ENCODE data around the gene FOXM1. TPM values are rescaled to one million over a fixed set of nuclear protein-coding genes. Genes with fewer than 3 reads are reported as not detected.

FOXM1 gene
- total RNA-seq, 1 donor from 2014 or later: 38.2 TPM

DNA sequence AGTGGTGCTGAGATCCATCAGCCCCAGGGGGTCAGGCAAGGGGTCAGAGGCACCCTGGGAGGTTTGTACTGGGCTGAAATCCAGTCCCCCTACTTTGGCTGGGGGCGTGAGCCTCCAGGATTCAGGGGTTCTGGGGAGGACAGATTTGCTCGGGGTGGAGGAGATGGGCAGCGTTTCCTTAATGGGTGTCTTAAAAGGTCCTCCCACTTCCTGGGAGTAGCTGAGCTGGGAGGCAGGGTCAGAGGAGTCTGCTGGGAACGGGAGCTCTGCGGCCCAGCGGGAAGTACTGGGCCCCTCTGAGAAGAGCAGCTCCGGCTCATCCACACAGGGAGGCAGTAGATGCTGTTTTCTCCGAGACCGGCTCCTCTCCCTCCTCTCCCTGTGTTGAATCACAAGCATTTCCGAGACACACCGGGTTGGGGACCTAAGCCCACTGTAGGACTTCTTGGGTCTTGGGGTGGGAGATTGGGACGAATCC, 18.0 kb downstream of the FOXM1 start:
- Mint-ChIP-seq H3K36me3 (peaks cover 34% of the 10 kb centered on the region), H3K4me3 (no peak overlapping the region), H3K9me3 (no peaks in the 10 kb centered on the region), H3K27ac (no peak overlapping the region), H3K4me1 (peaks cover 17% of the 10 kb centered on the region), H3K27me3 (ENCODE audit: insufficient read depth, low read depth) (peaks cover 9% of the 10 kb centered on the region)
- peaks cover 36% of the 10 kb centered on the region for H3F3A ChIP-seq (ENCODE audit: low read depth)
- H3K4me3 ChIP-seq: no peak overlapping the region
- no peak overlapping the region for H3K4me2 ChIP-seq
- peaks cover 25% of the 10 kb centered on the region for H4K20me1 ChIP-seq (ENCODE audit: low read depth)
- H3K9me3 ChIP-seq (ENCODE audit: low read depth): no peaks in the 10 kb centered on the region
- H3K36me3 ChIP-seq: peaks cover 15% of the 10 kb centered on the region
- DNase-seq (ENCODE audit: low spot score): no peak
- peaks cover 5% of the 10 kb centered on the region for H3K27me3 ChIP-seq
- TF ChIP-seq EZH2phosphoT487 (IDR thresholded peaks at IDR 0.05) (no peak), EZH2 (IDR thresholded peaks at IDR 0.05) (no peak)
- TF ChIP-seq, protein P1, sequence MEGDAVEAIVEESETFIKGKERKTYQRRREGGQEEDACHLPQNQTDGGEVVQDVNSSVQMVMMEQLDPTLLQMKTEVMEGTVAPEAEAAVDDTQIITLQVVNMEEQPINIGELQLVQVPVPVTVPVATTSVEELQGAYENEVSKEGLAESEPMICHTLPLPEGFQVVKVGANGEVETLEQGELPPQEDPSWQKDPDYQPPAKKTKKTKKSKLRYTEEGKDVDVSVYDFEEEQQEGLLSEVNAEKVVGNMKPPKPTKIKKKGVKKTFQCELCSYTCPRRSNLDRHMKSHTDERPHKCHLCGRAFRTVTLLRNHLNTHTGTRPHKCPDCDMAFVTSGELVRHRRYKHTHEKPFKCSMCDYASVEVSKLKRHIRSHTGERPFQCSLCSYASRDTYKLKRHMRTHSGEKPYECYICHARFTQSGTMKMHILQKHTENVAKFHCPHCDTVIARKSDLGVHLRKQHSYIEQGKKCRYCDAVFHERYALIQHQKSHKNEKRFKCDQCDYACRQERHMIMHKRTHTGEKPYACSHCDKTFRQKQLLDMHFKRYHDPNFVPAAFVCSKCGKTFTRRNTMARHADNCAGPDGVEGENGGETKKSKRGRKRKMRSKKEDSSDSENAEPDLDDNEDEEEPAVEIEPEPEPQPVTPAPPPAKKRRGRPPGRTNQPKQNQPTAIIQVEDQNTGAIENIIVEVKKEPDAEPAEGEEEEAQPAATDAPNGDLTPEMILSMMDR (IDR thresholded peaks at IDR 0.05): no peak
- H3K9ac ChIP-seq: no peak overlapping the region
- H3K4me1 ChIP-seq: peaks cover 25% of the 10 kb centered on the region
- peak overlapping the region; percentile 27 for H3K27ac ChIP-seq
- H3K79me2 ChIP-seq (ENCODE audit: low read depth): no peaks in the 10 kb centered on the region
- H2AFZ ChIP-seq (replicated peaks): no peak overlapping the region

DNA sequence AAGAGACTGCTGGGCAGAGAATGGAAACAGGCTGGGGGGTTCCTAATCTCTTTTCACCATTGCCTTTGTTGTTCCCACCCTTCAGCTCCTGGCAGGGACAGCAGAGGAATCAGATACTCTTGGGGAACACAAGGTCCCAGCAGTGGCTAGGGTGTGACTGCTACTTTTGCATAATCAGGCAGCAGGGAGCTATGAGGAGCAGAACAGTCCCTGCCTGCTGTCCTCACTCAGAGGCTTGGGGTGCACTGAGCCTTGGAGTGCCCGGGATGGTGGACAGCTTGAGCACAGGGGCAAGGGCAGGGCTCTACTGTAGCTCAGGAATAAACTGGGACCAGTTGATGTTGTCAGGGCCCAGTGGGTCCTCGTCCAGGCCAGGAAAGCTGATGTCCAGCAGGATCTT, 18.6 kb downstream of the FOXM1 start:
- Histone ChIP-seq H3K9me3 (ENCODE audit: low read depth) (no peaks in the 10 kb centered on the region), H3K9ac (no peak overlapping the region), H3K4me2 (no peak overlapping the region), H3K27me3 (peaks cover 5% of the 10 kb centered on the region), H3K4me1 (peaks cover 25% of the 10 kb centered on the region), H3K79me2 (ENCODE audit: low read depth) (no peaks in the 10 kb centered on the region), H3K36me3 (peaks cover 15% of the 10 kb centered on the region), H3F3A (ENCODE audit: low read depth) (peaks cover 36% of the 10 kb centered on the region), H3K4me3 (no peak overlapping the region), H4K20me1 (ENCODE audit: low read depth) (peaks cover 25% of the 10 kb centered on the region), H2AFZ (replicated peaks) (no peak overlapping the region), H3K27ac (peak overlapping the region; percentile 27)
- DNase-seq (ENCODE audit: low spot score): peak; percentile 30
- TF ChIP-seq EZH2 (IDR thresholded peaks at IDR 0.05): no peak
- TF ChIP-seq EZH2phosphoT487 (IDR thresholded peaks at IDR 0.05): no peak
- TF ChIP-seq, protein P1 (IDR thresholded peaks at IDR 0.05): no peak
- no peak overlapping the region for H3K27ac Mint-ChIP-seq
- peaks cover 11% of the 10 kb centered on the region for H3K27me3 Mint-ChIP-seq (ENCODE audit: insufficient read depth, low read depth)
- peaks cover 20% of the 10 kb centered on the region for H3K4me1 Mint-ChIP-seq
- no peak overlapping the region for H3K4me3 Mint-ChIP-seq
- no peaks in the 10 kb centered on the region for H3K9me3 Mint-ChIP-seq
- peaks cover 32% of the 10 kb centered on the region for H3K36me3 Mint-ChIP-seq

DNA sequence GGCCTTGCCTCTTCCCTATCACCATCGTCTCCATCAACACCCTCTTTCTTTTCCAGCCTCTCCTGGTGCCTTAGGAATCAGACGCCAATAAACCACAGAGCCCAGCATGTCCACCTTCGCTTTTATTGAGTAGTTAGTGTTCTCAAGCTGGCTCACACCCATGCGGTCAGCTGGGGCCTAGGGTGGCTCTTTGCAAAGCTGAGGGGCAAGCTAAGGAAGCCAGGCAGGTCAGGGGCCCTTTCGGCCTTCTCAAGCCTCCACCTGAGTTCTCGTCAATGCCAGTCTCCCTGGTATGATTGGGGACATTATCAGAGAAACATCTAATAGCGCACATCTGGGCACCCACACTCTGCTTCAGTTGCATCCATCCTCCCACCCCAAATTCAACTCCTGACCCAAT, 19.4 kb downstream of the FOXM1 start:
- Mint-ChIP-seq H3K9me3 (no peaks in the 10 kb centered on the region), H3K4me3 (no peak overlapping the region), H3K36me3 (peaks cover 26% of the 10 kb centered on the region), H3K4me1 (peaks cover 20% of the 10 kb centered on the region), H3K27ac (no peak overlapping the region), H3K27me3 (ENCODE audit: insufficient read depth, low read depth) (peaks cover 11% of the 10 kb centered on the region)
- no peak for TF ChIP-seq EZH2phosphoT487 (IDR thresholded peaks at IDR 0.05)
- TF ChIP-seq, protein P1 (IDR thresholded peaks at IDR 0.05): no peak
- no peak for TF ChIP-seq EZH2 (IDR thresholded peaks at IDR 0.05)
- peaks cover 25% of the 10 kb centered on the region for H3K4me1 ChIP-seq
- peaks cover 25% of the 10 kb centered on the region for H4K20me1 ChIP-seq (ENCODE audit: low read depth)
- peaks cover 15% of the 10 kb centered on the region for H3K36me3 ChIP-seq
- peaks cover 5% of the 10 kb centered on the region for H3K27me3 ChIP-seq
- no peak overlapping the region for H2AFZ ChIP-seq (replicated peaks)
- no peaks in the 10 kb centered on the region for H3K9me3 ChIP-seq (ENCODE audit: low read depth)
- H3K4me3 ChIP-seq: no peak overlapping the region
- no peak for DNase-seq (ENCODE audit: low spot score)
- H3K4me2 ChIP-seq: no peak overlapping the region
- no peaks in the 10 kb centered on the region for H3K79me2 ChIP-seq (ENCODE audit: low read depth)
- H3K27ac ChIP-seq: no peak overlapping the region
- H3K9ac ChIP-seq: no peak overlapping the region
- peaks cover 36% of the 10 kb centered on the region for H3F3A ChIP-seq (ENCODE audit: low read depth)
